Thyroid gland (tissue), 4 donors: ENCODE measurements around the gene CD82. TPM values are rescaled to one million over a fixed set of nuclear protein-coding genes. Genes with fewer than 3 reads are reported as not detected.

ENCODE experiments used
- DNase-seq, 2 donors: peaks; one replicate each; pipeline ENCODE4 v3.0.0-alpha.2; 2019
- H3K27ac ChIP-seq, 3 donors: fragments of 200-600 bp; sonication (generic); 1 replicate in 2 of 3; 2 replicates in 1 of 3; pipeline ENCODE4 v1.5.1; 2016 to 2019; ENCODE audit warnings: mild to moderate bottlenecking in 1 of 3, moderate library complexity in 1 of 3
- H3K27me3 ChIP-seq: fragments of 200-600 bp; sonication (generic); one replicate; pipeline ENCODE4 v1.5.1; 2019
- H3K36me3 ChIP-seq, 2 donors: fragments of 200-600 bp; sonication (generic); one replicate each; pipeline ENCODE4 v1.5.1; 2016 to 2019
- H3K4me1 ChIP-seq, 2 donors: fragments of 200-600 bp; sonication (generic); one replicate each; pipeline ENCODE4 v1.5.1; 2017 to 2019
- H3K4me3 ChIP-seq, 3 donors: fragments of 200-600 bp; sonication (generic); replicated peaks in 1 of 3; 1 replicate in 2 of 3; 2 replicates in 1 of 3; pipeline ENCODE4 v1.5.1; 2016; ENCODE audit warnings: mild to moderate bottlenecking in 1 of 3
- H3K9me3 ChIP-seq: fragments of 200-600 bp; sonication (generic); one replicate; pipeline ENCODE4 v1.5.1; 2017
- CTCF ChIP-seq, 6 experiments: fragments of 200-600 bp in 3 of 6; fragments of 450-650 bp in 3 of 6; sonication (generic) in 3 of 6; IDR thresholded peaks; one replicate each; pipeline ENCODE4 v1.5.1; 2016 to 2019; ENCODE audit warnings: antibody characterized with exemption in 6 of 6, mild to moderate bottlenecking in 2 of 6, inconsistent platforms in 1 of 6, moderate library complexity in 1 of 6
- POLR2A ChIP-seq, 2 donors: fragments of 450-650 bp; IDR thresholded peaks; one replicate each; pipeline ENCODE4 v1.6.1; 2017; ENCODE audit warnings: antibody characterized with exemption in 2 of 2, mild to moderate bottlenecking in 2 of 2, moderate library complexity in 1 of 2
- WGBS, 2 donors: methylation state at CpG; one replicate each; pipeline ENCODE4 v1.1.5; 2017; 5-methylcytosine and 5-hydroxymethylcytosine counted together
- intact Hi-C: fragments of 100-400 bp; cut with DNase I; formaldehyde crosslinking; loops from one replicate; pipeline ENCODE4 v1.15.1; 2023
- total RNA-seq, 4 donors: library from RNA; depleted of rRNA; stranded (reverse); fragments of >200 nt; gene quantifications; one replicate each; pipeline ENCODE4 v1.2.3, GENCODE V29; 2016

CD82 gene
- total RNA-seq, 4 donors from 2014 or later = 11.8 to 24.0 (median 18.7) TPM

DNA sequence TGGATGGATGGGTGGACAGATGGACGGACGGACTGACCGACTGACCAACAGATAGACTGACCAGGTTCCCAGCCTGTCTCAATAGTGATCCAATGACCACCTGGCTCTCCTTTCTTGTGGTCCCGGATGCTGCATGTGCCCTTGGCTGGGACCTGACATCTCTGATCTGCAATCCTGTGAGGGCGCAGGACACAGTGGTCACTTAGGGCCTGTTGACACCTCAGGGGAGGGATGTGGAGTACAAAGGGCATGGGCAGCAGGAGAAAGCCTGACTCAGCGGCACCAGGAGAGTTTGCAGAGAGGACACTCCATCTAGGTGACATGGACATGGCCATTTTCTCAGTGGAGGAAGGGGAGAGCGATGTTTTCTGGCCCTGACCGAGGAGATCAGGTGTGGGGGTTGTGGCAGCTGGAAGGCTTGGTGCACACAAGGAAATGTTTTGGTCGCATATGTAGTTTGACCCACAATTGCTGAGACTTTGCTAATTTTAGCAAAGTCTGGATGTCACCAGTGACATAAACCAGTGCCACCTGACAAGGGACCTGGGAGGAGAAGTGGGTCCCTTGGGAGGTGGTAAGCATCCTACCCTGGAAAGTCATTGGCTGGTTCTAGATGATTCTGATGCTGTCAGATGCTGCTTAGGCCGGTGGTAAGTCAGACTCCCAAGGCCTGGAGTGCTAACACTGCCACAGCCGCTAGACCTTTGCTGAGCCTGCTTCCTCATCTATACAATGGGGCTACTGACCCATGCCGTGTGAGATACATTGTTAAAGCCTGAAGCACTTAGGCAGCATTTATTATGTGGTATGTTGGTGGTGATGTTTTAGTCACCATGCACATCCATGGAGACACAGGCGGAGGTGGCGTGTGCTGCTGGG lies 50.7 kb downstream of the CD82 start:
- intact Hi-C loops = loop anchor here (2.0 kb wide), 1 partner anchor 59 kb away; no protein-coding TSS in a partner anchor
- 91 to 92% methylated on average over 13 to 14 of the region's 14 CpGs for WGBS, 2 donors
- H3K36me3 ChIP-seq = no peaks in the 10 kb centered on the region
- H3K9me3 ChIP-seq = no peaks in the 10 kb centered on the region
- H3K4me3 ChIP-seq = no peak overlapping the region
- no peaks in the 10 kb centered on the region for H3K27me3 ChIP-seq
- no peak for DNase-seq
- H3K4me1 ChIP-seq = peaks cover 0 to 4% of the 10 kb centered on the region in 2 donors
- no peak for TF ChIP-seq POLR2A (IDR thresholded peaks at IDR 0.05)
- no peak for TF ChIP-seq CTCF (IDR thresholded peaks at IDR 0.05)
- no peak overlapping the region for H3K27ac ChIP-seq

- Histone ChIP-seq H3K36me3 (no peaks in the 10 kb centered on the region), H3K9me3 (no peaks in the 10 kb centered on the region), H3K27me3 (no peaks in the 10 kb centered on the region), H3K4me3 (no peak overlapping the region), H3K27ac (no peak overlapping the region), H3K4me1 (peaks cover 0 to 17% of the 10 kb centered on the region in 2 donors)
- no peak for DNase-seq
- 90 to 93% methylated on average over 18 of the region's 18 CpGs for WGBS, 2 donors
- intact Hi-C loops = no loop called here
- TF ChIP-seq CTCF (IDR thresholded peaks at IDR 0.05) = no peak
- TF ChIP-seq POLR2A (IDR thresholded peaks at IDR 0.05) = no peak
Measured at GRCh38 chr11:44617671-44618461, 52.4 kb downstream of the CD82 start.

DNA sequence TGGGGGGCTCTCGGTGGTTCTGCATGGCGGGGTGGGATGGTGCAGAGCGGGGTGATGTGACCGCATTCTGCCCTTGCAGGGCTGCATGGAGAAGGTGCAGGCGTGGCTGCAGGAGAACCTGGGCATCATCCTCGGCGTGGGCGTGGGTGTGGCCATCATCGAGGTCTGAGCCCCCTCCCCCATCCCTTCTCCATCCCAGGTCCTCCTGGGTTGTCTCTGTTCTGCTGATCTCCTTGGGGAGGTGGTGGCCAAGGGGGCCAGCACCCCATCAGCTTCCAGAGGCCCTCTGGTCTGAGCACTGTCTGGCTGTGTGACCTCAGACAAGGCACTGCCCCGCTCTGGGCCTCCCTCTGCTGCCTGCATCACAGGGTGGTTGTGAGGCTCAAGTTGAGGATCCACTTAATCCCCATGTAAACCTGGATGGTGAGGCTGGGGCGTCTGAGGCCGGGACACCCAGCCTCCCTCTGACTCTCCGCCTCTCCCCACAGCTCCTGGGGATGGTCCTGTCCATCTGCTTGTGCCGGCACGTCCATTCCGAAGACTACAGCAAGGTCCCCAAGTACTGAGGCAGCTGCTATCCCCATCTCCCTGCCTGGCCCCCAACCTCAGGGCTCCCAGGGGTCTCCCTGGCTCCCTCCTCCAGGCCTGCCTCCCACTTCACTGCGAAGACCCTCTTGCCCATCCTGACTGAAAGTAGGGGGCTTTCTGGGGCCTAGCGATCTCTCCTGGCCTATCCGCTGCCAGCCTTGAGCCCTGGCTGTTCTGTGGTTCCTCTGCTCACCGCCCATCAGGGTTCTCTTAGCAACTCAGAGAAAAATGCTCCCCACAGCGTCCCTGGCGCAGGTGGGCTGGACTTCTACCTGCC lies 53.3 kb downstream of the CD82 start:
- no peak overlapping the region for H3K4me3 ChIP-seq
- WGBS, 2 donors = 95 to 98% methylated on average over 13 to 21 of the region's 22 CpGs

DNA sequence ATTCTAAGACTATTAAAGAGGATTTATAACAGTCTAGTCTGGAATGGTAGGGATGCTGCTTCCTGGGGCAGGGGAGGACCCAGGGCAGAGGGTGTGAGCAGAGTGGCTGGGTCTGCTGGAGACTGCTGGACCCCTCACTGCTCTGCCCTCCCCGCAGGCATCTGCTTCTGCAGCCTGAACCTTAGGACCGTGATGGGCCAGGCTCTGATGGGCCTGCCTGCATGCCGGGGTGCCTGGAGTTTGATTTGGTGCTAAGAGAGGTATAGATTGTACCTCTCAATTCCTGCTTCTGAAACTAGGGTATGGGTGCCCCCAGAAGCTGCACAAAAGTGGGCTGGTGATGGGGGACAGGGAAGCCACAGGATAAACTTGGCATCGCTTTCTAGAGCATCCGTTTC lies 54.9 kb downstream of the CD82 start:
- H3K9me3 ChIP-seq = no peaks in the 10 kb centered on the region
- no peak overlapping the region for H3K4me3 ChIP-seq
- WGBS, 2 donors = 91 to 96% methylated on average over 5 of the region's 5 CpGs
- no peak overlapping the region for H3K27ac ChIP-seq
- TF ChIP-seq CTCF (IDR thresholded peaks at IDR 0.05) (no peak), POLR2A (IDR thresholded peaks at IDR 0.05) (no peak)
- DNase-seq = no peak
- no peaks in the 10 kb centered on the region for H3K36me3 ChIP-seq
- no peaks in the 10 kb centered on the region for H3K27me3 ChIP-seq
- intact Hi-C loops = loop anchor here (2.0 to 10.0 kb wide), 3 partner anchors 104 to 290 kb away; partner anchors contain the start of gene TSPAN18
- peaks cover 0 to 30% of the 10 kb centered on the region in 2 donors for H3K4me1 ChIP-seq

More for the DNA sequence above, 53.3 kb downstream of the CD82 start:
- TF ChIP-seq CTCF (IDR thresholded peaks at IDR 0.05) = no peak
- TF ChIP-seq POLR2A (IDR thresholded peaks at IDR 0.05) = no peak
- H3K27ac ChIP-seq = no peak overlapping the region
- no peaks in the 10 kb centered on the region for H3K36me3 ChIP-seq
- H3K4me1 ChIP-seq = peaks cover 0 to 24% of the 10 kb centered on the region in 2 donors
- no peak for DNase-seq
- intact Hi-C loops = no loop called here
- H3K9me3 ChIP-seq = no peaks in the 10 kb centered on the region
- no peaks in the 10 kb centered on the region for H3K27me3 ChIP-seq
